GM18508 (cell line): Measurements from ENCODE around the gene PIGZ.

ENCODE experiments used
- ATAC-seq: cut with Tn5 transposase; IDR thresholded peaks from one replicate; pipeline ENCODE4 v1.9.1; 2021; ENCODE audit warnings: moderate number of reproducible peaks; ENCODE audit not compliant: insufficient read depth, unreplicated experiment

PIGZ gene

DNA sequence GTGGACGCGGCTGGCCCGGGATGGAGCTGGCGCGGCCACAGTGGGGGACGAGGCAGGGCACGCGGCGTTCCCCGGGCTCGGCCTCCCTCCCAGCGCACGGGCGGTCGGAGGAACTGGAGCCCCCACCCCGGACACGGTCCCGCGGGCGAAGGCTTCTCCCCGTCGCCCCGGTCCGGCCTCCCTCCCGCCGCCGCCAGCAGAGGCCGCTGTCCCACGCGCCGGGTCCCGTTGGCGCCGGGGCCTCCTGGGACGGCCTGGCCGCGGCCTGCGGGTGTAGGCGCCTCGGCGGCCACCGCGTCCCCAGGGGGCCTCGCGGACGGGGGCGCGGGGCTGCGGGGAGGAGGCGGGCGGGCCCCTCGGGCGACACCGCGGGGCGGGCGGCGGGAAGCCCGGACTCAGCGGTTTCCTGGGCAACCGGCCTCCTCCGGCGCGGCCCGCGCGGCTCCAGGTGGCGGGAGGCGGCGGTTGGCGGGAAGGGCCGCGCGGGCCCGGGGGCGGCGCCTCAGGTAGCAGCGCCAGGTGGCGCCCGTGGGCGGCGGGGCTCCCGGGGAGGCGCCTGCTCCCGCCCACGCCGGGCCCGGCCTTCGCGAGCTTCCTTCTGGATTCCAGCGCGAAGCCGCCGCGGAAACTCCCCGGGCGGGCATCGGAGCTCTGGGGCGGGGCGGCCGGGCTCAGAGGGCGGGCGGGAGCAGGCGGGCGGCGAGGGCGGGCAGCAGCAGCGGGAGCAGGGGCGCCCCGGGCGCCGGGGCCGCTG lies 34.2 kb upstream of the PIGZ start:
- no peak for ATAC-seq

DNA sequence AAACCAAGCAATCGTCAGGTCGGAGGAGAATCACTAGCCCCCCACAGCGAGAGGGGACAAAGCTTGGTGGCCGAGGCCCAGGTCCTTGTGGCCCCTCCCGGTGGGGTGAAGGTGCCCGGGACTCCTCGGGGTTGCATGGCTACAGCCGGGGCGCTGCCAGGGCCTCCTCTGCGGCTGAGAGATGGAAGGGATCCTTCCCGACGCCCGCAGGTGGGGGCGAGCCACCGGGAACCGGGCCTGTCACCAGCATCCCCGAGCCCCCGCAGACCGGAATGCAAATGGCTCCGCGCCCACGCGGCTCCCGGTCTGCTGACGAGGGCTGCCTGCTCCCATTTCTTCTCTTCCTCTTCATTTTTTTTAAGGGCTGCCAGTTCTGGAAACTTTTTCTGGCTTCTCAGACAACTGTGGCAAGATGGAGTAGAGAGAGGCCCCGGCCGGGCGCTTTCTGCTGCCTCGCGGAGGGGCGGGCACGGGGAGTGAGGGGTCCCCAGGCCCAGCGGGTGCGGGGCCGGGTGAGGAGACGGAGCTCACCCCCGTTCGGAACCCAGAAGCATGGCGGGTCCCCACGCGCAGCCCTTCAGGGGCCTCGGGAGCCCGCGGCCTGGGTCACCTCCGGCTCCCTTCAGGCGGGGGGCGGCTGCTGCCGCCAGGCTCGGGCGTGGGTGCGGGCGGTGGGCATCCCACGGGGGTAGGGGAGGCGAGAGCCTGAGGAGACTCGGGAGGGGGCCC lies 33.5 kb upstream of the PIGZ start:
- ATAC-seq, result no peak

DNA sequence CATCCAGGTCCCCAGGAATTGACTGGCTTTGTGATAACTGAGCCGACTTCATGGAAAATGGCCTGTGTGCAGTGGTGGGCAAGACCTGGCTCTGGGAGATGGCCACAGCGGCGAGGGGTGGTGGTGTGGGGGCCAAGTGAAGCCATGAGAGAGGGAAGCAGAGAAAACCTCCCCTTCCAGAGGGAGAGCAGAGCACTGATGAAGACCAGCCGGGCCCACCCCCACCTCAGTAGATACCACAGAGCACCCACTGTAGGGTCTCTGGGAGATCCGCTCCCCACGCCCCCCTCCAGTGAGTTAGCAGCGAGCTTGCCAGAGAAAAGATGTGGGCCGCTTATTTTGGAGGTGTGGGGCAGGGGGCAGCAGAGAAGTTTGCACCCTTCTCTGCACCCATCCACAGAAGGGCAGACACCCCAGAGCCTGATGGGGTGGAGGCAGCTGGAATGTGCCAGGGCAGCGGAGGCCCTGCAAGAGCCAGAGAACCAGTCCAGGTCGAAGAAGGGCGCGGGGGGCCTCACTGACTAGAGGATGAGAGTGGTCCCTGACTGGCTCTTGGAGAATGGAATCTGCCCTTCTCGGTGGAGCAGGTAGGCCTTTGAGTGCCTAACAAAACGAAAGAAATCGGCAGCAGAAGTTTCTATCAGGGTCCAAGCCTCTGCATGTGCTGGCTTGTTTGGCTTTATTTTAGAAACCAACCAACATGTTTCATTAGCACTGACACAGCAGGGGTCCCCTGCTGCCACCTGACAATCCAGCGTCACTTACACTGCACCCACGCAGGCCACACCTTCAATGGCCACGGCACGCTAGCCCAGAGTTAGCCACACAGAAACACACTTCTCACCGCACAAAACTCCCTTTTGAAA lies 32.7 kb upstream of the PIGZ start:
- no peak for ATAC-seq

DNA sequence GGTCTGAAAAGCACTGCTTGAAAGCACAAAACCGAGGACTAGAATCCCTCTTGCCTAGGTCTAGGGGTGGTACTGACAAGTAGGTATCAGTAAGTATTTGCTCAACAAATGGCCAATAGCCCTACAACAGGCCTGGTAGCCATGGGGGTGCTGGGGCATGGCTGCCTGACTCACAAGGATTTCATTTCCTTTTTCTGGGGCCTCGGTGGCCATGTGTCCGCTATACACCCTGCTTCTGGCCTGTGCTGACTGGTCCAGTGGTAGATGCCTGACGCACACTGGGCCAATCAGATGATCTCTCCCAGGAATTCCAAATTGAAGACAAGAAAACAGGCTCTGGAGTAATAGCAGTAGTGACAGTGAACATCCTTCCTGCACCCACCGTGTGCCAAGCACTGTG lies 31.6 kb upstream of the PIGZ start:
- ATAC-seq, result no peak

DNA sequence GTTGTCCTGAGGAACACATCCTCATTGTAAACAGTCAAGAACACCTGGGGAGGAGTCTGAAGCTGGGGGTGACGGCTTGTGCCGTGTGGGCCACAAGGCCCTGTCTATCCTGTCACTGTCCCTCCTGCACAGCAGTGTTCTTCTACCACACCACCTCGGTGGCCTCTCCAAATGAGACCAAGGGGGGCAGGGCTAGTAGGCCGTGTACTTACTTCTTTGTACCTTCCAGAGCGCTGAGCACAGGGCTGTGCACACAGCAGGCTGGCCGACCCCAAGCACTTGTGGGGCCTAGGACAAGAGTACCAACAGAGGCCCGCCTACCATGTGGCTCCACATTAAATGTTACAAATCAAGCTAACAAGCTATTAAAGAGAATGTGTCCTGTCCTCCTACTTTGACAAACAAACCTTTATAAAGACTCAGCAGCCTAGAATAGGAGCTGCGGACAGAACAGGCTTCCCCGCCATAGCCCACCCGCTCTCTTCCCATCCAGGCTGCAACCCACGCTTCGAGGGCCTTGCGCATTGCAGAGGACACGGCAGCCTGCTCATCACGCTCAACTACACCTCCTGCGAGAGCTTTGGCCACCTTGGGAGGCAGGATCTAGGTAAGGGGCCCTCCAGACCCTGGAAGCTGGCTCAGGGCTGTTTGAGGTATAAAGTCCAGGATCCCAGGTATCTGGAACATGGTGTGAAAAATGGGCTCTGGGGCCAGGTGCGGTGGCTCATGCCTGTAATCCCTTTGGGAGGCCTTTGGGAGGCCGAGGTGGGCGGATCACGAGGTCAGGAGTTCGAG lies 30.5 kb upstream of the PIGZ start:
- no peak for ATAC-seq

DNA sequence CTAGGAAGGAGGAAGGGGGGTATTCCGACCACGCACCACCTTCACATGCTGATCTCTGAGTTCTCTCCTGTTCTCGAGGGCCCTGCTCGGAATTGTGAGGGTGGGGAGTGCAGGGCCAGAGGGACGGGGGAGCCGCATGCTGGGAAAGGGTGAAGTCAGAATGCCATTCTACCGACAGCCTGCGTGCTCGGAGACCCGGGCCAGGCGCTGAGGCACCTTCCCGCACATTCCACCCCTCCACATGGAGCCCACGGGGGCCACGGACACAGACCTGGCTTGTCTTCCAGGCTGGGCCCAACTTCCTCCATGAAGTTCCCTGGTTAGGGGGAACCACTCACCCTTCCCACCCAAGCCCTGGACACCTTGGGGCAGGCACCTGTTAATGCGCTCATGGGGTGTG lies 28.7 kb upstream of the PIGZ start:
- no peak for ATAC-seq

DNA sequence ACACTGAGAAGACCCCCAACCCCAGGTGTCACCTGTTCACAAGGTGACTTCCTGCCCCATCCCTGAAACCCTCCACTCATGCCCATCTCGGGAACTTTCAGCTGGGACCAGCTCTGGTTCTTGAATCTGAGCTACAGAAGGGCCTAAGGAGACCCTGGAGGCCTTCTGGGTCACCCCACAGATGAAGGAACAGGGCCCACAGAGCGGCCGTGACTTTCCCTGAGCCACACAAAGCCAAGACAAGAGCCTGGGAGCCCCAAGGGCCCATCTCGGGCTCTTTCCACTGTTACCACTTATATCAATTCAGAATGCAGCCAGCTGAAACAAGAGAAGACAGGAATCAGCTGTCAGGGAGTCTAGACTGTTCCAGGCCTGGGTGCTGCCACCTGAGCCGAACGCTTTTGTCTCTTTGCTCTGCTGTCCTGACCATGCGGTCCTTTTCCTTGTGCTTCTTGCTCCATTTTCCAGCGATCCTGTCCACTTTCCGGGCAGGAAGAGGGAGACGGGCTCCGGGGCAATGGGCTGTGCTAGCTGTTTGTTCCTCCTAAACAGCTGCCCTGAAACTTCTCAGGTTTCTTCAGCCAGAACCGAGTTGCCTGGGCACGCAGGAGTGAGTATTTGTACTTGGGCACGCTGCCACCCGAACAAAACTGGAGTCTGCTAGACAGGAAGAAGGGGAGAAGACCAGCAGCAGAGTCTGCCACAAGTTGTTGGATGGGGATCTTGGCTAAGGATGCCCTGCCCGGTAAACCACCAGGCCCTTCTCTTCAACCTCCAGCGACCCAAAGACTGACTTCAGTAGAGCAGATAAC lies 28.0 kb upstream of the PIGZ start:
- ATAC-seq, result no peak

DNA sequence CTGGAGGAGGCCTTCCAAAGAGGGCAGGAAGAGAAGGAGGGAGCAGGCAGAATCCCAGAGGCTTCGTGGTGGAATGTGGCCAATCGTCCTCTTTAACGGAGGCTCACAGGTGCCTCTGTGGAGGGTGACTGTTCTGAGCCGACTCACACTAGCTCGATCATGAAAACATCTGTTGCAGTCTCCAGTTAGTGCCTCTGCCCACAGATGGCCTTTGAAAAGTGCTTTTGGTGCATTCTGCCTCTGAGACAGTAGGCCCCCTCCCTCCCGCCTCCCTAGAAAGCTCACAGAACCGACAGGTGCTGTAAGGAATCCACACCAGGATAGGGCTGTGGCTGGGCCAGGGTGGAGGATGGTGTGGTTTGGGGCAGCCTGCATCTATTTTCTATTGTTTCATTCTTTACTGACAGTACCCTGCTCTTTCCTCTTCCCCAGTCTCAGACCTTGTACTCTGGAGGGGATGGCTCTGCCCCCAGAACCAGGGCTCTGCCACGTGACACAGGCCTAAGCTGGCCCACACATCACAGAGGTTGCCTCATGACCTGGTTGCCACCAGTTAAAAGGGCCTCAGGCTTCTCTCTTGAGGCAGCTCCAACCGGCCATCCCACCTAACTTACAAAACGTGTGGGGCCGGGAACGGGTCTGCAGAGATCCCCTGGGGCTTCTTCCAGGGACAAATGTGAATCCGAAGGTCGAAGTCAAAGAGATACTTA lies 27.2 kb upstream of the PIGZ start:
- no peak for ATAC-seq

DNA sequence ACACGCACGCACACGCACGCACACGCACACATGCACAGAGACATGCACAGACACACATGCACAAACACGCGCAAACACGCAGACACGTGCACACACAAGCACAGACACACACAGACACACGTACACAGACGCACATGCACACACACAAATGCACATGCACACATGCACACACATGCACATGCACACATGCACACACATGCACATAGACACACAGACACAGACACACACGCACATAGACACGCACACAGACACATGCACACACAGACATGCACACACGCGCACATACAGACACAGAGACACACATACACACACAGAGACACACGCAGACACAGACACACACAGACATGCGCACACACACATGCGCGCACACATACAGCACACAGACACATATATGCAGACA lies 26.4 kb upstream of the PIGZ start:
- no peak for ATAC-seq

DNA sequence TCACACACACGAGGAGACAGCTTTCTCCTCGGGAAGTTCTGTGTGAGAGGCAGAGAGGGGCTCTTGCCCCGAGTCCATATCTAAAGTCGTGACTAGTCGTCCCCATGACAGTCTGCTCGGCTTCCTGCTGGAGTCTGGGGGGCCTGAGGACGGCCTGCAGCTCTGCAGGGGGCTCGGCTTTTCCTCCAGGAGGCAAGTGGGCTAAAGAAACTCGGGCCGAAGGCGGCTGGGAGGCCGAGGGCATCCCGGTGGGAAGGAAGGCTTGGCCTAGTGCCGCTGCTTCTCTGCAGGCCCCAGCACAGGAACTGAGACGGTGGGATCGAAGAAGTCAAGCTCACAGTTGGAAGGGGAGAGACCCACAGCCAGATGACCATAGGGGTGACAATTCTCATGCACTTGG lies 25.4 kb upstream of the PIGZ start:
- ATAC-seq, result no peak

DNA sequence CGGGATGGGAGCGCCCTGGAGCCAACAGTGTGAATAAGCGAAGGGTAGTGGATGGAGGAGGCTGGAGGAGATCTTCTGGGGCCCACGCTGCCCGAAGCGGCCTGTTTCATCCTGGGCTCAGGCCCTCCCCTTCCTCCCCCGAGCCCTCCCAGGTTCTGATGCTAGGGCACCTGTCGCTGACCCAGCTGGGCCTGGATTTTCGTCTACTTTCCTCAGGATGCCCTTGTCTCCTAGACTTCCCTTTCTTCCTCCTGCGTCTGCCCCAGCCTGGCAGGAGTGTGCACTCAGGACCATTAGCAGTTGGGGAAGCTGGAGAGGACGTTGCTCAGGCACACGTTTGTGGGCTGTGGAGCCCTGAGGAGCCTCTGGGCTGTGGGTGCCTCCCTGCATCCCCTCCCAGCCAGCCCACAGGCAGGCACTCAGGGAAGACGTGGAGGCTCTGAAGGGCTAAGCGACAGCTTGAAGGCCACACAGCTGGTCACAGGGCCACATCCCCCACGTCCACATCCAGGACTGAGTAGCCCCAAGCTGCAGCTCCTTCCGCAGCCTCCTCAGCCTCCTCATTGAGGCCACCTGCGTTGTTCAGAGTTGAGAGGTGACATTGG lies 23.9 kb upstream of the PIGZ start:
- no peak for ATAC-seq

DNA sequence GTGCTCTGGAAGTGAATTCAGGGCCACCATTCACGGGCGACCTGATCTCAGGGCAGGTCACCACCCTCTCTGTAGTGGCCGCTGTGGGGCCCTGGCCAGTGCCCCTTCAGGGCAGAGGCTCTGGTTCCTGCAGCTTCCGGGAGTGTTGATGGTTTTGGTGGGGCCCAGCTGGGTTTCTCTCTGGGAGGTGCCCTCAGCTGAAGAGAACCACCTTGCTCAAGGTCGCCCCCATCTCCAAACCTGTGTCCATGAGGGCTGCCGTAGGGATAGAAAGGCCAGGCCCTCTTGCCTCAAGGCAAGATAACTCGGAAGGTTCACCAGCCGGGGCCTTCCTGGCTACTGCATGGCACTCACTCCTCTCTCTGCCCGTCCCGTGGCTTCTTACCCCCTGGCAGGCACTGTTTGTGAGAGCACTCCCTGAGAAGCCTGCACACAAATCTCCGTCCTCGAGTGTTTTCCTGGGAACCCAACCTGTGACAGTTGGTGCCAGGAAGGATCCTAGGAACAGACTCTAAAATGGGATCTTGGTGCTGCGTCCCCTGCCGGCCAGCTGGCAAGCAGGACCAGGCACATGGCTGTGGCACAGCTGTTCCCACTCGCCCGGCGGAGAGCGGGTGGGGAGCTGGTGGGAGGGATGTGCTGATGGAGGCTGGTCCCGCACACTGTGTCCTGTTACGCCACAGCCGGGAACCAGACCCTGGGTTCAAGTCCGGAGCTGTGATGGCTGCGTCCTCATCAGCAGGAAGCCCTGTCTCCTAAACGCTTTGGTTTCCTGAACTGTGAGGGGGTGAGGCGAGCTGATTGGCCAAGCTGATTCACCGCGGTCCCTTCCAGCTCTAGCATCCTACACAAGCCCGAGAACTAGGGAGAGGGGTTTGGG lies 23.2 kb upstream of the PIGZ start:
- no peak for ATAC-seq

DNA sequence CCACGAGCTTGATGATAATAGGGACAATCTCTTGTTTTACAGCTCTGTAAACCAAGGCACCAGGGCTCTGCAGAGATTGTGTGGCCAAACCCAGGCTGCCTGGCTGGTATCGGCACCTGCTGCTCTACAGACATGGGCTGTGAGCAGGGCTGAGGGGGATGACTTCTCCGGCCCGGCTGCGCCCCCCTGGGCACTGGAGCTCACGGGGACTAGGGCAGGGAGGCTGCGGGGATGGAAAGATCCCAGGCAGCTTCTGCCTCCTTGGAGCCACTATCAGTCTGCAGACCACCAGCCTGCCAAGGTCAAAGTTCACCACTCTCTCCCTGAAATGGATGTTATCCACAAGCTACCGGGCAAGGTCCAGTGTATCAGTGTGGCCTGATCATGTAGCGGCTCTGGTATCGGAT lies 22.0 kb upstream of the PIGZ start:
- ATAC-seq, result no peak

DNA sequence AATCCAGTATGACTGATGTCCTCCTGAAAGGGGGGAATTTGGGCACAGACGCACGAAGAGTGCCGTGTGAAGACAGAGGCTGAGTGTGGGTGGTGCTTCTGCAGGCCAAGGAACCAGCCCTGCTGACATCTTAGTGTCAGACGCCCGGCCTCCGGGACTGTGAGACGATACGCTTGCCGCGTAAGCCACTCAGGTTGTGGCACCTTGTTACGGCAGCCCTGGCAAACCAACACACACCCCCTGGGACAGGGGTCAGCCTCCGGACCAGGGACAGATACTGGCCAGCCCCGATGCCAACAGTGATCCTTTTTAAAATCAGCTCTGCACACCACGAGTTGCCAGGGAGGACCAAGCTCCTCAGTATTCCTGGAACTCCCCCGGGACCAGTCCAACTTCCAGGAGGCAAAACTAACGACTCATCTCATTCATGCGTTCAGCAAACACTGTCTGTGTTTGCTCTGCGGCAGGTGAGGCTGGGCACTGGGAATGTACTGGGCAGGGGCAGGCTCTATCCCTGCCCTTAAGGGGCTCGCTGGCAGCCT lies 21.2 kb upstream of the PIGZ start:
- no peak for ATAC-seq

DNA sequence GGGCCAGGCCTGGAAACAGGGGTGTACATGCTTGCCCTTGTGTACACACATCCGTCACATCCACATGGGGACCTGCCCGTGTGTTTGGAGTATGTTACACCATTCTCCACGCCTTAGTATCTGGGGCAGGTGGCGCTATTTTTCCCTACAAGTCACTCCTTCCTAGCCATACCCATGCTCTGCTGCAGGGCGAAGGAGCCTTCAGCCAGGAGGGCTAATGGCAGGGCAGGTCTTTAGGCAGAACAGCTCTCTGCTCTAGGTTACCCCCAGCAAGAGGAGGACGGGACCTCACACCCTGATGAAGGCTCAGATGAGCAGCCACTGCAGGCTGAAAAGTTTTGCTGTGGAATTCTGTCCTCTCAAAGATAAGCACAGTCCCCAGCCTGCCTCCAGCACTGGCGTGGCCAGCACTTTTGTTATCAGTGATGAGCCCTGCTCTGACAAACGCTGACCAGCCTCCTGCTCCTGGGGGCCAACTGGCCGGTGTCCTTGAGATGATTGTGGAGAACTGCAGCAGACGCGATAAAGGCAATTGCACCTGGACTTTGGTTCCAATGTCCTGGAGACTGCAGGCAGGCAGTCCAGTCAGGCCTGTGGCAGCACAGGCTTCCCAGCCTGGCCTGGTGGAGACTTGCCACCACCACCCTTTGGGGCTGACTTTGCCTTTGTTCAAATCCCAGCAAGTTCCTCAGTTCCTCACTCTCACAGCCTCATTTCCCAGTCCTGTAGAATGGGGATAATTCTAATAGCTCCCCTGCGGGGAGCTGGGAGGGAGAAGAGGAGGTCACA lies 19.8 kb upstream of the PIGZ start:
- no peak for ATAC-seq

DNA sequence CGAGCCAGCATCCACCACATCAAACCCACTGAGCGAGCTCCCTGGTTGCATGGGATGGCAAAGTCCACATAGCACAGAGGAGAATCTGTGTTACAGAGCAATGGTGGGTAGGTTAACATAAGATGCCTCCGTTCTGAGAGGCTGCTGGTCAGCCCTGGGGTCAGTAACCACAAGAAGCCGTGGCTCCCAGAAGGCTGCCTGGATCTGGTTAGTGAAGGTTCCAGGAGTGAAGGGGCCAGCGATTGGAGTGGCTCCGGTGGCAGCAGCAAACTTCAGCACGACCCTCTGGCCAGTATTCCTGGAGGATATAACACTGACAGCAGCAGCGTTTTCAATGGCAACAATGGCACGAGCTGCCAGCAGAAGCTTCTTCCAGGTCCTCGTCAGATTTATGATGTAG lies 18.4 kb upstream of the PIGZ start:
- ATAC-seq, result no peak
